Hippocampal formation (tissue), 2 donors: ENCODE data around the gene ATP8A1.
"Not testable (repeated sequence)": the region's sequence is repeated elsewhere in the genome, so short reads cannot be mapped to it uniquely, and the experiment has no call there.

Experiments
- DNase-seq, 2 donors: peaks; one replicate each; lab custom pipeline; 2025; lab: John Stamatoyannopoulos, UW

Gene ATP8A1

GRCh38 chr4:42467777-42468176 lies 189.1 kb downstream of the ATP8A1 start:
- DNase-seq = not testable (repeated sequence)

GRCh38 chr4:42466273-42466844 lies 190.5 kb downstream of the ATP8A1 start:
- no peak for DNase-seq

GRCh38 chr4:42464550-42465094 lies 192.3 kb downstream of the ATP8A1 start:
- no peak for DNase-seq

GRCh38 chr4:42461216-42461615 lies 195.7 kb downstream of the ATP8A1 start:
- not testable (repeated sequence) for DNase-seq

GRCh38 chr4:42460043-42460442 lies 196.9 kb downstream of the ATP8A1 start:
- DNase-seq = no peak

GRCh38 chr4:42458657-42459056 lies 198.2 kb downstream of the ATP8A1 start:
- DNase-seq = peak; percentile 6 to 19

GRCh38 chr4:42454755-42455420 lies 202.0 kb downstream of the ATP8A1 start:
- DNase-seq = no peak

GRCh38 chr4:42453612-42454011 lies 203.3 kb downstream of the ATP8A1 start:
- DNase-seq = no peak

- no peak for DNase-seq
Measured at GRCh38 chr4:42452823-42453222, 204.1 kb downstream of the ATP8A1 start.

GRCh38 chr4:42446823-42447222 lies 210.1 kb downstream of the ATP8A1 start:
- no peak for DNase-seq

GRCh38 chr4:42445038-42445437 lies 211.9 kb downstream of the ATP8A1 start:
- no peak for DNase-seq

GRCh38 chr4:42442601-42443000 lies 214.3 kb downstream of the ATP8A1 start:
- DNase-seq = no peak

- DNase-seq = no peak
Measured at GRCh38 chr4:42440083-42440482, 216.8 kb downstream of the ATP8A1 start.

GRCh38 chr4:42436928-42437565 lies 219.9 kb downstream of the ATP8A1 start:
- DNase-seq = no peak

- DNase-seq = no peak
Measured at GRCh38 chr4:42428036-42428435, 228.9 kb downstream of the ATP8A1 start.

GRCh38 chr4:42425146-42426065 lies 231.5 kb downstream of the ATP8A1 start:
- DNase-seq = no peak

GRCh38 chr4:42420140-42420539 lies 236.8 kb downstream of the ATP8A1 start:
- no peak for DNase-seq

- no peak for DNase-seq
Measured at GRCh38 chr4:42417550-42417949, 239.4 kb downstream of the ATP8A1 start.

GRCh38 chr4:42416017-42416416 lies 240.9 kb downstream of the ATP8A1 start:
- DNase-seq = no peak

- no peak for DNase-seq
Measured at GRCh38 chr4:42415281-42415680, 241.6 kb downstream of the ATP8A1 start.

GRCh38 chr4:42412251-42412650 lies 244.7 kb downstream of the ATP8A1 start:
- no peak for DNase-seq

GRCh38 chr4:42411803-42412202 lies 245.1 kb downstream of the ATP8A1 start:
- DNase-seq = no peak
